Cardiac muscle cell (in vitro differentiated cells and primary cell): ENCODE measurements around the gene VOPP1. TPM values are rescaled to one million over a fixed set of nuclear protein-coding genes. Genes with fewer than 3 reads are reported as not detected.

ENCODE experiments used
- DNase-seq, 2 donors: peaks; one replicate each; pipeline versions ENCODE4 v3.0.0 to v3.0.0-alpha.2; 2010 to 2017; ENCODE audit warnings: low read depth in 1 of 2, low spot score in 1 of 2
- H3K27ac ChIP-seq: fragments of 200-600 bp; sonication (generic); 2 replicates; pipeline ENCODE4 v1.5.1; 2016
- H3K27me3 ChIP-seq: fragments of 200-600 bp; sonication (generic); 2 replicates; pipeline ENCODE4 v1.6.0; 2016; ENCODE audit warnings: control low read depth
- H3K36me3 ChIP-seq: fragments of 200-600 bp; sonication (generic); 2 replicates; pipeline ENCODE4 v1.5.1; 2016; ENCODE audit warnings: control low read depth
- H3K4me1 ChIP-seq: fragments of 200-600 bp; sonication (generic); 2 replicates; pipeline ENCODE4 v1.8.1; 2017; ENCODE audit warnings: low read depth, mild to moderate bottlenecking, mixed run types
- H3K4me3 ChIP-seq: fragments of 200-600 bp; sonication (generic); 2 replicates; pipeline ENCODE4 v1.5.1; 2016; ENCODE audit warnings: mild to moderate bottlenecking
- H3K9me3 ChIP-seq: fragments of 200-600 bp; sonication (generic); 2 replicates; pipeline ENCODE4 v1.5.1; 2017; ENCODE audit warnings: low read depth, mild to moderate bottlenecking, control low read depth
- CTCF ChIP-seq: IDR thresholded peaks from 2 replicates; pipeline ENCODE4 v1.5.1; 2012; ENCODE audit warnings: low read depth, mild to moderate bottlenecking, low read length
- polyA plus RNA-seq: library from polyadenylated mRNA; unstranded; fragments of >200 nt; fragmentation: Nextera tagmentation; extraction: Ambion mirVana; gene quantifications from 2 replicates; pipeline ENCODE4 v1.2.1, GENCODE V29; 2016
- total RNA-seq: library from RNA; depleted of rRNA; stranded (reverse); fragments of >200 nt; gene quantifications from 2 replicates; pipeline ENCODE4 v1.2.3, GENCODE V29; 2016

VOPP1 gene
- total and polyA plus RNA-seq, 2 experiments from 2014 or later = 9.6 to 19.3 TPM

GRCh38 chr7:55469721-55470120 lies 102.6 kb downstream of the VOPP1 start:
- H3K27ac ChIP-seq = no peak overlapping the region

GRCh38 chr7:55469271-55469681 lies 103.0 kb downstream of the VOPP1 start:
- DNase-seq = no peak
- no peak for TF ChIP-seq CTCF
- no peaks in the 10 kb centered on the region for H3K4me1 ChIP-seq
- no peaks in the 10 kb centered on the region for H3K36me3 ChIP-seq
- no peaks in the 10 kb centered on the region for H3K27me3 ChIP-seq
- no peak overlapping the region for H3K4me3 ChIP-seq
- no peak overlapping the region for H3K27ac ChIP-seq
- no peaks in the 10 kb centered on the region for H3K9me3 ChIP-seq

More at GRCh38 chr7:55469721-55470120, 102.6 kb downstream of the VOPP1 start:
- no peaks in the 10 kb centered on the region for H3K36me3 ChIP-seq
- no peaks in the 10 kb centered on the region for H3K4me1 ChIP-seq
- no peak for DNase-seq
- no peaks in the 10 kb centered on the region for H3K27me3 ChIP-seq
- H3K9me3 ChIP-seq = no peaks in the 10 kb centered on the region
- TF ChIP-seq CTCF = no peak
- no peak overlapping the region for H3K4me3 ChIP-seq

GRCh38 chr7:55468495-55468894 lies 103.8 kb downstream of the VOPP1 start:
- Histone ChIP-seq H3K4me1 (no peaks in the 10 kb centered on the region), H3K27ac (no peak overlapping the region), H3K27me3 (no peaks in the 10 kb centered on the region), H3K36me3 (no peaks in the 10 kb centered on the region), H3K9me3 (no peaks in the 10 kb centered on the region), H3K4me3 (no peak overlapping the region)
- no peak for TF ChIP-seq CTCF
- no peak for DNase-seq

GRCh38 chr7:55467047-55467593 lies 105.2 kb downstream of the VOPP1 start:
- Histone ChIP-seq H3K27me3 (no peaks in the 10 kb centered on the region), H3K36me3 (no peaks in the 10 kb centered on the region), H3K4me1 (no peaks in the 10 kb centered on the region), H3K27ac (no peak overlapping the region), H3K4me3 (no peak overlapping the region), H3K9me3 (no peaks in the 10 kb centered on the region)
- TF ChIP-seq CTCF = no peak
- no peak for DNase-seq

- no peaks in the 10 kb centered on the region for H3K4me1 ChIP-seq
- DNase-seq = no peak
- H3K4me3 ChIP-seq = no peak overlapping the region
- H3K9me3 ChIP-seq = no peaks in the 10 kb centered on the region
- H3K27ac ChIP-seq = no peak overlapping the region
- no peak for TF ChIP-seq CTCF
- no peaks in the 10 kb centered on the region for H3K27me3 ChIP-seq
- H3K36me3 ChIP-seq = no peaks in the 10 kb centered on the region
Observed at GRCh38 chr7:55465691-55466090, 106.6 kb downstream of the VOPP1 start.
